HG03108 (cell line): ENCODE data around the gene SESN3.
"Not testable (repeated sequence)": the region's sequence is repeated elsewhere in the genome, so short reads cannot be mapped to it uniquely, and the experiment has no call there.

Source experiments
- ATAC-seq: cut with Tn5 transposase; IDR thresholded peaks from one replicate; pipeline ENCODE4 v1.9.1; 2021; ENCODE audit warnings: moderate library complexity; ENCODE audit not compliant: unreplicated experiment

Gene SESN3

DNA sequence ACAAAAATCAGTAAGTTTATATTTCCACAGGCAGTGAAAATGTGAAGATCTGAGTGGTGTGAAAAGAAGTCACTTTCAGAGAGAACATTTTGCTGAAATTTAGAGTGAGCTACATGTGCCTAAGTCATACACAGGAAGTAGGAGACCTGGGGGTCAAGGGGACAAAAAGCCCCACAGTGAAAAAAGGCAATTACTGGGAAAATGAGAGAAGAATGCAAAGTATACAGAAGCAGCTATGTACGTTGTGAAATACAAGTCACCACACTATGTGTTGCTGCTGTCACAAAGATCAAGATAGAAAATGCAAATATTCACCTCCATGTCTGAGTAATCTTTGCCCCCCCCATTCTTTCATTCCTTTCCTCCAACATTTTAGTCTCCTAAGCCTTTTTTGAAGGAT lies 21.6 kb upstream of the SESN3 start:
- no peak for ATAC-seq

- not testable (repeated sequence) for ATAC-seq
These were observed 20.9 kb upstream of the SESN3 start for GRCh38 chr11:95251896-95252295.

- ATAC-seq = peak; percentile 74
These were observed 17.9 kb upstream of the SESN3 start for GRCh38 chr11:95248666-95249467.

GRCh38 chr11:95247883-95248282 lies 16.9 kb upstream of the SESN3 start:
- no peak for ATAC-seq

DNA sequence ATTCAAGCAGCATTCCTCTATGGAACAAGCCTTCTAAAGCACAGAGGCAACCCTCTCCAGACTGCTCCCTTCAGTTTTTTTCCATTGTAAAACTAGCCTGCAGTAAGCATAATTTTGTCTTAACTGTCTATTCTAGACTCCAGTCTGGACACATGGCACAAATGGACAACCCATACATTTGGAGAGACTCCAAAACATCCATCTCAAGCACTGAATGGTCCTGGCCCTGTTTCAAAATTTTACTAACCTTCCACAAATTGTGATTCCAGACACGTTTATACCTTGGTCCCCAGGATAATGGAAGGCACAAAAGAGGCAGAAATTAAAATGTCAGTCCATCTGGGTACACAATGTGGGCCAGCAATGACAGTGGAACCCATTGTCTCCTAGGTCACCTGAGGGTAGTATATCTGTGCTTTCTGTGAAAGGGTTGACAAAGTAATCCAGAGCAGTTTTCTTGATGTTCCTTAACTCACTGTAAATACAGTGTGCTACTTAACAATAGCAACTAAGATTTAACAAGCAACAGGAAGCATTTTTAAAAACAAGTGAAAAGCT lies 16.2 kb upstream of the SESN3 start:
- ATAC-seq = no peak

- no peak for ATAC-seq
These were observed 14.6 kb upstream of the SESN3 start for GRCh38 chr11:95245581-95245980.

DNA sequence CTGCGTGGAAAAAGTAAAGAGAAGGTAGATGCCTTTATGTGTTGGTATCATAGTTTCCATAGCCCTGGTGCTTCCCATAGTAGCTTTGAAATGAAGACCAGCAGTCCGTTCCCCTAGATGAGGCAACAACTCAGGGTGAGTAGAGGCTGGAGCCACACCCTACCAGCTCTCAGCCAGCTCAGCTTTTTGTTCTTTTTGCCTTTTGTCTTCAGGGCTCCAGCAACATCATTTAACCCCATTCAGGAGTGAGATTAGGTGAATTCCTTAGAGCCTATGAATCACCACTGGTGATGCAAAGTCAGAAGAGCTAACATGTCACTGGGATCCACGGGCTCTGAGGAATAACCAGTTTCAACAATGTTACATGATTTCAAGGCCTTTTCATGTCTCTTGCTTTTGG lies 14.0 kb upstream of the SESN3 start:
- ATAC-seq = no peak

- ATAC-seq = no peak
These were observed 12.7 kb upstream of the SESN3 start for GRCh38 chr11:95243673-95244072.

DNA sequence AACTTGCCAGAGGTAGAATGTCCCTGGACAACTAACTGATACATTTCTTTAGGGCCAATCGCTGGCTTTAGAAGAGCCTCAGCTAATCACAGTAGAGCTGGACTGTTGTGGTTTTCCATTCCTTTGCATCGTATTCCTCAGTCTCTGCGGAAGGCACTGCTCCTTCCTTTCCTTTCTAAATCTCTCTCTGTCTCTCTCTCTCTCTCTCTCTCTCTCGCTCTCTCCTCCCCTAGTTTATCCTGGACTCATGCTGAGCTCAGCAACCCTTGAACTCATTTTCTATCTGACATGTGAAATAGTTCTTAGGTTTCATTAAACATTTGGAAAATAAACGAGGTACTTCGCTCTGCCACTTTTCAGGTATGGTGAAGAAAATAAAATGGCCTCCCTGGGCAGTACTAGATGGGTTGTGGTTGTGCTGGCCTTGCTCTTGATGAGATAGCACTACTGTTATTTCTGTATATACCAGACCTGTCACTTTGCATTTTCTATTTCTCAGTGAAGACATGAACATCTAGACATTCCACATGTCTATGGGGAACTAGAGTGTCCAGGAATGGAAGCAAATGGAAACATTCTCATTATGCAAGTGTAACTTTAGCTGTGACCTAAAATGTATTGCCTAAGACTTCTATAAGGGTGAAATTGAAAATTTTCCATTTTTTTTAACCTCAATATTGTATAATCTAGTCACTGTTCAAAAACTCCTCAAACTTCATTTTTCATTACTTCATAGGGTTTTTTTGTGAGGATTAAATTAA lies 12.0 kb upstream of the SESN3 start:
- no peak for ATAC-seq

- peak; percentile 46 for ATAC-seq
These were observed 11.3 kb upstream of the SESN3 start for GRCh38 chr11:95242091-95242844.

DNA sequence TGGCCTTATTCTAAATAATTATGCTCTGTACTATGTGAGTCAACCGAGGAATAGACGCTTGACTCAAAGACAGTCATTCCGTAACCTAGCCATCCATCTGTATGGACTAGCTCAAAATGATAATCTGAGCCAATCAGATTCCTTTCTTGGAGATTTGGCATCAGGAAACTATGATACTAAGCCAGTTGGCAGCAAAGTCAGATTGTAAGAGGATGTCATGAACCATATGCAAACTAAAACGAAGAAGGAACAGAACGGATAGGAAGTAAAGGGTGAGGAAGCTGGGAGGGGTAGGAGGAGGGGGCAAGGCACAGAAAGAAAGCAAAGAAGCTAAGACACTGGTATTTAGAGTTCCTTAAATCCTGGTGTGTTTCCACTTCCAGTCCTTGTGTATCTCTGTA lies 10.7 kb upstream of the SESN3 start:
- peak; percentile 46 for ATAC-seq

DNA sequence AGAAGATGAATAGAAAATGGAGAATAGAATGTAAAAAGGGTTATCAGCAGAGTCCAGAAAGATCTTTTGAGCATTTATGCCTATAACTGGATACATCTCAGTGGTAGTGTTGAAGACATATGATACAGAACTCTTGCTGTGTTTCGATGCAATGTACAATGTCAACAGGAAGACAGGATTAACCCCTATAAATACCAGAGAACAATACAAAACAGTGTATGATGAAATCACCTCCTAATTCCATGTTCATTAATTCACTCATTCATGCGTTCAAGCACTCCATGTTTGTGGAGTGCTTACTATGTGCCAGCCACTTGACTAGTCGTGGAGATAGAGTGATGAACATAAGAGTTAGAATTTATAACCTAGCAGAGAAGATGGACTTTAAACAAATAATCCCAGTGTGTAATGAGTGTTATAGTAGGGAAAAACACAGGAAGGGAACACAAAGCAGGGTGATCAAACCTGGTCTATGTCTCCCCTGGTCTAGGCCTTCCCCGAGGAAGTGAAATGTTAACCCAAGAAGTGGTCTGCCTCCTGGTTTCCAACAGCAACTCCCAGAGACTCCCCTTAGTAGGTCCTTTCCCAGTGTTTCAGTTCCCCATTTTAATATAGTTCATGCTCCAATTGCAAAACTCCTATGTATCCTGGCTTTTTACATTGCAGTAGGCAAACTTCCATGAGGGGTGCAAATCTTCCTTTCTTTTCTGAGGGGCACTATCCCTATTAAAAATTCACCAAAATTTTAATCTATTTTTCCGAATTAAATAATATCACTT lies 9.1 kb upstream of the SESN3 start:
- ATAC-seq = no peak

DNA sequence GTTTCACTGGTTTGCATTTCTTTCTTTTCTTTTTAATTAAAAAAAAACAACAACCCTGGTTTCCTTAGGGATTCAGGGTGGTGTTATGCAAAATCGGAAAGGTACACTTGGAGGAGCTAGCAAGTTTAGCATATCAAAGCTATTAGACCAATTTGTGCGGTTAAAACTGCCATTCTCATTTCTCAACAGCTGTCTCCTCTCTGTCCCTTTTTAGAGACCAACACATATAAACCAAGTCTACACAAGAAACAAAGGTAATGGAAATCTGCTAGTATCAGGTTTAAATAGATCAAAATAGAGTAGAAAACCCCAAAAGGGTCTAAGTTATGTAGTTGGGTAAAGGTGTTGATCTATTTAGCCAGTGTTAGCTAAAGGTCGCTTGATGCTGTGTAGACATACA lies 1.7 kb upstream of the SESN3 start:
- ATAC-seq = no peak

DNA sequence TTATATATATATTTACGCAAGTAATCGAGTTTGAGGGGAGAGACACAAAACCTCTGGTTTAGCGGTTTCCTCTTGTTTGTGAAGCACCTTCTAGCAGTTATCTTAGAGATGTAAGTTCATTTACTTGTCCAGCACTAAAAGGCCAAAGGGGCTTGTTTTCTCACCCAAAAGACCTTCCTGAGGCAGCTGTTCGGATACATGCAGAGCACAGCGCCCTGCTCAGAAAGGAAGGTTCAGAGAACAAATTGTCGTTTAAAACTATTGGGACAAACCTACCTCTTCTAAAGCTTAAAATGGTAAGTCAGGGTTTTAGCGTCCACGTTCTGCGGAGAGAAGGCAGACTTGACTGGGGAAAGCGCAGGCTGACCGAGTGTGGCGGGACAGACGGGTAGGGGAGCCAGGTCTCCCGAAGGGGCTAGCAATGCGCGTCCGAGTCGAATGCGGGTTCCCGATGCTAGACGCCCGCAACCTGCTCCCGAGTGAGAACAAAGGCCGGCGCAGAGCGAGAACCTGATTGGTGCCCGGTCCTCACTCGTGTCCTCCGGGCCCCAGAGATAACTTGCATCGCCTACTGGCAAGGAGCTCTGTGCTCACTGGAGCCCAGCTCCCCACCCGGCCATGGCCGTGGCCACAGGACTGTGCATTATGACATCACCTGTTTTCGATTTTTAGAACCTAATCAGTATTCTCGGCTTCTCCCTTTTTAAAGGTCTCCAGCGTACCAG lies 1.0 kb upstream of the SESN3 start:
- ATAC-seq = peak; percentile 23

DNA sequence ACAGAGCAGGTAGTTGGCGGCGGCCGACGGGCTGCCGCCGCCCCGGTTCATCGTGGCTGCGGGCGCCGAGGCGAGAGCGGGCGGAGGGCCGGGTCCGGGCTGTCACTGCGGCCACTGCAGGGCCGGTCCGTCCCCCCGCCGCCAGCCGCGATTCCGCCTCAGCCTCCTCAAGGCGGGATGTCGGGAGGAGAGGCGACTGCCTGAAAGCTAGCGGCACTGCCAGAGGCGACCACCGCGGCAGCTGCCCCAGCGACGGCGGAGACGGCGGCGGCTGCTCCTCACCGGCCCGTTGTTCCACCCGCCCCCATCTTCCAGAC lies 234 bp downstream of the SESN3 start:
- ATAC-seq = peak; percentile 5

DNA sequence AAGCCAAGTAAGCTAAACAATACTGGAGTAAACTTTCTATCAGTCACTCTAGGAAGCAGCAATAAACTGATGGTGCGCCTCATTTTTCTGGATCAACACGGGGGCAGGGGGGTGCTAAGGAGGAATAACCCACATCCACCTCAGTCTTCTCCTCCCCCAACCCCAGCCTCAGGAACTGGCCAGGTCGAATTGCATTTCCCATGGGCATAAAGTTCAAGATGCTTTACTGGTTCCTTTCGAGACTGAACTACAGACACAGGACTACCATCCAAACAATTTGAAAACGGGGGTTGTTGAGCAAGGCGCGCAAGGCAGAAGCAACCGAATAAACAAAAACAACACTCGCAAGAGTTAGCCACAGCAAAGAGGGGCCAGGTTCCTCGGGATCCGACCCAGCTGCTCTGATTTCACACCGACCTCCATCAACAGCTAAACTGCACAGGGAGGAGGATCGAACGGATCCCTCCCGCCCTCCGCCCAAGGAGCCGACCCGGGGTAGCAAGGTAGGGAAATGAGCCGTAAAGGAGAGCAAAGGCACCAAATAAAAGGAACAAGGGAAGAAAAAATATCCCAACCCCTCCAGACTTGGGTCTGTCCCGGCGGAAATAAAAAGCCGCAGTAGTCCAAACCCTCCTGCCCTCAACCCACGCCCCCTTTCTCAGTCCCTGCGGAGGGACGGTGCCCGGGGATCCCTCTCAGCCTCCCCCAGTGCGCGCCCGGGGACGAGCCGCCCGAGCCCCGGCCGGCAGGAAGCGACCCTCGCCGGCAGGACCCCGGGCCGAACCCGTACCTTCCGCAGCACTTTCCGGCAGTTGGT lies 801 bp downstream of the SESN3 start:
- ATAC-seq = peak; percentile 1

GRCh38 chr11:95229199-95229992 lies 1.6 kb downstream of the SESN3 start:
- ATAC-seq = no peak

GRCh38 chr11:95228081-95228749 lies 2.8 kb downstream of the SESN3 start:
- ATAC-seq = no peak
